Caco-2 (cell line): Measurements from ENCODE around the gene XPNPEP1. TPM values are rescaled to one million over a fixed set of nuclear protein-coding genes. Genes with fewer than 3 reads are reported as not detected.

ENCODE experiments used
- BruUV-seq: library from RNA; stranded (reverse); fragments of 400-500 nt; replicated peaks from 2 replicates; lab custom pipeline; 2021; lab: Mats Ljungman, UMichigan
- CTCF ChIA-PET: fragments of 300-600 bp; sonication (Branson Sonifier 250); formaldehyde crosslinking; loops from one replicate; lab custom pipeline; 2022; ENCODE audit warnings: antibody characterized with exemption; lab: Charles Lee
- POLR2A ChIA-PET: fragments of 300-600 bp; sonication (Branson Sonifier 250); formaldehyde crosslinking; loops from one replicate; lab custom pipeline; 2022; ENCODE audit warnings: antibody characterized with exemption; lab: Charles Lee
- DNase-seq, 2 experiments: peaks; one replicate each; pipeline versions ENCODE4 v3.0.0 to v3.0.0-alpha.2; 2020 to 2022
- H3K27me3 ChIP-seq: replicated peaks from 2 replicates; pipeline ENCODE4 v1.6.0; 2011; ENCODE audit warnings: low read length; ENCODE audit not compliant: control insufficient read depth, insufficient read depth
- H3K36me3 ChIP-seq: 2 replicates; pipeline ENCODE4 v1.5.1; 2011; ENCODE audit warnings: low read length; ENCODE audit not compliant: control insufficient read depth, insufficient read depth
- H3K4me1 ChIP-seq: fragments of 250-450 bp; sonication (Bioruptor Pico); 2 replicates; pipeline ENCODE4 v1.5.1; 2020; ENCODE audit warnings: mild to moderate bottlenecking
- H3K4me3 ChIP-seq: 2 replicates; pipeline ENCODE4 v1.5.1; 2011; ENCODE audit warnings: low read depth, mild to moderate bottlenecking, control low read depth, low read length
- H3K9me3 ChIP-seq: fragments of 250-450 bp; sonication (Bioruptor Pico); 2 replicates; pipeline ENCODE4 v1.5.1; 2020; ENCODE audit warnings: mild to moderate bottlenecking, moderate library complexity
- H3K27ac Mint-ChIP-seq: one replicate; pipeline ENCODE4 v1.8.0; 2022; ENCODE audit warnings: mixed read lengths; ENCODE audit not compliant: unreplicated experiment
- H3K27me3 Mint-ChIP-seq: one replicate; pipeline ENCODE4 v1.8.0; 2022; ENCODE audit warnings: mixed read lengths; ENCODE audit not compliant: insufficient read depth, unreplicated experiment
- H3K36me3 Mint-ChIP-seq: one replicate; pipeline ENCODE4 v1.8.0; 2022; ENCODE audit warnings: mild to moderate bottlenecking, mixed read lengths; ENCODE audit not compliant: insufficient read depth, unreplicated experiment
- H3K4me1 Mint-ChIP-seq: one replicate; pipeline ENCODE4 v1.8.0; 2022; ENCODE audit warnings: low read depth, mixed read lengths; ENCODE audit not compliant: unreplicated experiment
- H3K4me3 Mint-ChIP-seq: one replicate; pipeline ENCODE4 v1.8.0; 2022; ENCODE audit warnings: mild to moderate bottlenecking, moderate library complexity, mixed read lengths; ENCODE audit not compliant: unreplicated experiment
- H3K9me3 Mint-ChIP-seq: one replicate; pipeline ENCODE4 v1.8.0; 2022; ENCODE audit warnings: mixed read lengths; ENCODE audit not compliant: unreplicated experiment
- intact Hi-C: fragments of 100-400 bp; cut with micrococcal nuclease; formaldehyde crosslinking; loops from one replicate; pipeline ENCODE4 v1.10.0; 2022; ENCODE audit not compliant: unreplicated experiment
- total RNA-seq: library from RNA; stranded (reverse); gene quantifications from 2 replicates; pipeline ENCODE4 v1.2.3, GENCODE V29; 2022
- TF ChIP-seq, protein P1 (sequence below), 2 experiments: fragments of 200-600 bp in 1 of 2; IDR thresholded peaks; 1 replicate in 1 of 2; 2 replicates in 1 of 2; pipeline versions ENCODE4 v1.5.1 to v1.8.0; 2011 to 2022; ENCODE audit warnings: antibody characterized with exemption in 1 of 2, control low read depth in 1 of 2, inconsistent platforms in 1 of 2, low read depth in 1 of 2, low read length in 1 of 2, mild to moderate bottlenecking in 1 of 2, moderate library complexity in 1 of 2; ENCODE audit not compliant: insufficient read depth in 1 of 2, severe bottlenecking in 1 of 2, unreplicated experiment in 1 of 2

XPNPEP1 gene
- total RNA-seq, 1 experiment from 2014 or later, result 92.4 TPM

DNA sequence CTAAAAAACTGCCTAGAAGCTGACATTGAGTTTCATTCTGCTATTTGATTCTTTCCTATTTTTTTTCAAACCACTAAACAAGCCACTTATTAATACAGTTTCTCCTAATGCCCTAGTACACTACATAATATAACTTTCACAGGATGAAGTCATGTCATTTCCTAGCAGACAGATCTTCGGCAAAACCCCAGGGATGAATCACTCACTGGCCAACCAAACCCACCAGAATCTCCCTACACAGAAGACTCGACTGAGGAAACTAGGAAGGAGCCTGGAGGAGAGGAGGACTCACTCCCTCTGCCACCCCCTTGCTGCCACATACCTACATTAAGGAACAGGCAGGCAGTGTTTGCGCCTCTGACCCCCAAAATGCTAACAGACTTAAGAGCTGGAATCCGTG lies 33.4 kb downstream of the XPNPEP1 start:
- peaks cover 44% of the 10 kb centered on the region for H3K36me3 Mint-ChIP-seq
- H3K27ac Mint-ChIP-seq, result no peak overlapping the region
- no peaks in the 10 kb centered on the region for H3K4me1 Mint-ChIP-seq
- no TSS peak for BruUV-seq
- Histone ChIP-seq H3K9me3 (no peaks in the 10 kb centered on the region), H3K4me3 (no peak overlapping the region), H3K27me3 (no peaks in the 10 kb centered on the region), H3K36me3 (peaks cover 3% of the 10 kb centered on the region), H3K4me1 (no peaks in the 10 kb centered on the region)
- no peak overlapping the region for H3K4me3 Mint-ChIP-seq
- ChIA-PET POLR2A (no interaction called here), CTCF (no interaction called here)
- DNase-seq, result no peak
- no peaks in the 10 kb centered on the region for H3K27me3 Mint-ChIP-seq
- intact Hi-C loops, result no loop called here
- no peaks in the 10 kb centered on the region for H3K9me3 Mint-ChIP-seq
- TF ChIP-seq, protein P1, sequence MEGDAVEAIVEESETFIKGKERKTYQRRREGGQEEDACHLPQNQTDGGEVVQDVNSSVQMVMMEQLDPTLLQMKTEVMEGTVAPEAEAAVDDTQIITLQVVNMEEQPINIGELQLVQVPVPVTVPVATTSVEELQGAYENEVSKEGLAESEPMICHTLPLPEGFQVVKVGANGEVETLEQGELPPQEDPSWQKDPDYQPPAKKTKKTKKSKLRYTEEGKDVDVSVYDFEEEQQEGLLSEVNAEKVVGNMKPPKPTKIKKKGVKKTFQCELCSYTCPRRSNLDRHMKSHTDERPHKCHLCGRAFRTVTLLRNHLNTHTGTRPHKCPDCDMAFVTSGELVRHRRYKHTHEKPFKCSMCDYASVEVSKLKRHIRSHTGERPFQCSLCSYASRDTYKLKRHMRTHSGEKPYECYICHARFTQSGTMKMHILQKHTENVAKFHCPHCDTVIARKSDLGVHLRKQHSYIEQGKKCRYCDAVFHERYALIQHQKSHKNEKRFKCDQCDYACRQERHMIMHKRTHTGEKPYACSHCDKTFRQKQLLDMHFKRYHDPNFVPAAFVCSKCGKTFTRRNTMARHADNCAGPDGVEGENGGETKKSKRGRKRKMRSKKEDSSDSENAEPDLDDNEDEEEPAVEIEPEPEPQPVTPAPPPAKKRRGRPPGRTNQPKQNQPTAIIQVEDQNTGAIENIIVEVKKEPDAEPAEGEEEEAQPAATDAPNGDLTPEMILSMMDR (IDR thresholded peaks at IDR 0.05; ENCODE audit: insufficient read depth in 1 of 2, low read depth in 1 of 2, low read length in 1 of 2, severe bottlenecking in 1 of 2, unreplicated experiment in 1 of 2), result no peak

DNA sequence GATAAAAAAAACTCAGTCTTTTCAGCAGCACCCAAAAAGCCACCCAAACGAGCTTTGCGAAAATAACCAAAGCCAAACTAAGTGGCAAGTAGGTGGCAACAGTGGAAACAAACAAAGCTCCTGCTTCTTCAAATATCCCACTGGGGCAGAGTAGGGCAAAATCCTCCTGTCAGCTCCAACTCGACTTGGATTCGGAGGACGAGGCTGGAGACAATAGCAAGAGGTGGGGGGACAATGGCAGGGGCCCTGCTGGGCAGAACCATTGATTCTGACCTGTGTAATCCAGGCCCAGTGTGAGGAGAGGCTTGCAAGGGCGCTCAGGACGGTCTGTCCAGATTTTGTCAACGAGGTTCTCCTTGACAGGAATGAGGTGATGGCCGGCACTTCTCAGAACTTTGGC lies 35.5 kb downstream of the XPNPEP1 start:
- TF ChIP-seq, protein P1 (IDR thresholded peaks at IDR 0.05; ENCODE audit: insufficient read depth in 1 of 2, low read depth in 1 of 2, low read length in 1 of 2, severe bottlenecking in 1 of 2, unreplicated experiment in 1 of 2), result no peak
- H3K4me1 ChIP-seq, result peaks cover 4% of the 10 kb centered on the region; the same call in 1 of the 2 replicates
- peaks cover 6% of the 10 kb centered on the region for H3K36me3 ChIP-seq
- Mint-ChIP-seq H3K27ac (no peak overlapping the region), H3K4me3 (no peak overlapping the region), H3K36me3 (peaks cover 65% of the 10 kb centered on the region), H3K27me3 (no peaks in the 10 kb centered on the region), H3K4me1 (peaks cover 8% of the 10 kb centered on the region), H3K9me3 (no peaks in the 10 kb centered on the region)
- ChIA-PET POLR2A (no interaction called here), CTCF (no interaction called here)
- no peak for DNase-seq
- H3K27me3 ChIP-seq, result no peaks in the 10 kb centered on the region
- H3K9me3 ChIP-seq, result no peaks in the 10 kb centered on the region
- intact Hi-C loops, result no loop called here
- no peak overlapping the region for H3K4me3 ChIP-seq
- BruUV-seq, result no TSS peak

GRCh38 chr10:109887243-109887642 lies 36.1 kb downstream of the XPNPEP1 start:
- intact Hi-C loops, result no loop called here
- H3K4me3 Mint-ChIP-seq, result no peak overlapping the region
- H3K36me3 Mint-ChIP-seq, result peaks cover 68% of the 10 kb centered on the region
- H3K27ac Mint-ChIP-seq, result no peak overlapping the region
- no peaks in the 10 kb centered on the region for H3K9me3 Mint-ChIP-seq
- Histone ChIP-seq H3K4me3 (no peak overlapping the region), H3K4me1 (peaks cover 4% of the 10 kb centered on the region; the same call in 1 of the 2 replicates), H3K9me3 (no peaks in the 10 kb centered on the region), H3K27me3 (no peaks in the 10 kb centered on the region), H3K36me3 (peaks cover 6% of the 10 kb centered on the region)
- H3K27me3 Mint-ChIP-seq, result no peaks in the 10 kb centered on the region
- TF ChIP-seq, protein P1 (IDR thresholded peaks at IDR 0.05; ENCODE audit: insufficient read depth in 1 of 2, low read depth in 1 of 2, low read length in 1 of 2, severe bottlenecking in 1 of 2, unreplicated experiment in 1 of 2), result no peak
- POLR2A ChIA-PET, result no interaction called here
- BruUV-seq, result no TSS peak
- H3K4me1 Mint-ChIP-seq, result peaks cover 8% of the 10 kb centered on the region
- no peak for DNase-seq
- CTCF ChIA-PET, result no interaction called here
